ENCODE measurements around the gene CRNKL1.

CRNKL1 gene

DNA sequence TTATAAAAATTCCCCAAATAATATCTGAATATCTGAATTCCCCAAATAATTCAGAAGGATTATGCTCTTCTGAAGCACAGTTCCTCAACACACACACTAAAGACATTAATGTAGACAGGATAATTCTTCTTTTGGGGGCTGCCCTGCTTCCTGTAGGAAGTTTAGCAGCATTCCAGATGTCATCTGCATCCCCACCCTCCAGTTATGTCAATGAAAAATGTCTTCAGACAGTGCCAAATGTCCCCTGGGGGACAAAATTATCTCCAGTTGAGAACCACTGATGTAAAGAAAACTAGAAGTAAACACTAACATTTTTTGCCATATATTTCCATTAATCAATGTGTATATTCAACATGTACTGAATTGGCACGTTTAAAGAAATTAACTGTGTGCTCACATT lies 61.0 kb downstream of the CRNKL1 start:
- Histone ChIP-seq H3K4me3 (peak overlapping the region; percentile 44), H3K36me3 (ENCODE audit: insufficient read depth, low read length) (no peaks in the 10 kb centered on the region), H3K9me3 (ENCODE audit: low read depth, low read length) (no peaks in the 10 kb centered on the region), H3K27ac (peak overlapping the region; percentile 94), H3K9ac (ENCODE audit: insufficient read length) (no peak overlapping the region)
- no peak for DNase-seq (ENCODE audit: low read depth, low spot score)
- peak; percentile 14; the same call in 1 of the 2 replicates for TF ChIP-seq POLR2AphosphoS5 (IDR thresholded peaks at IDR 0.05; ENCODE audit: borderline replicate concordance, low read depth, low read length)
- no peak for TF ChIP-seq EZH2 (IDR thresholded peaks at IDR 0.05)
- TF ChIP-seq FOXP2 (optimal IDR thresholded peaks at IDR 0.05; ENCODE audit: control extremely low read depth, extremely low read length, insufficient read depth): no peak

DNA sequence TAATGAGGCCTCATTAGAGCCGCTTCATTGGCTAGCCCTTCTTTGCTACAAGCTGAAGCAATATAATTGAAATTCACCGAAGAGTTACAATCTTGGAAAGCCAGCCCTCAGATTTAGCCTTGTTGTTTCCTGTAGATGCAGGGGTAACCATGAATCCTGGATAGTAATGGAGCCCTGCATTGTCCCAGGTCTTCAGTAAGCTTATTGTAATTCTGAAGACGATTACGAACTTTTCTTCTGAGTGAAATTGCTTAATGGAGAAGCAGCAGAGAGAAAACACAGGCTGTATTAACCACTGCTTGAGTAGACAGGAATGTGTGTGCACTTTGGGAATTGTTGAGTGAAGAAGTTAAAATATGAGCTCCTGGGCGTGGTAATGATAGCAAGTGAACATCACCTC lies 61.4 kb downstream of the CRNKL1 start:
- no peaks in the 10 kb centered on the region for H3K36me3 ChIP-seq (ENCODE audit: insufficient read depth, low read length)
- no peaks in the 10 kb centered on the region for H3K9me3 ChIP-seq (ENCODE audit: low read depth, low read length)
- TF ChIP-seq POLR2AphosphoS5 (IDR thresholded peaks at IDR 0.05; ENCODE audit: borderline replicate concordance, low read depth, low read length): no peak
- no peak for TF ChIP-seq EZH2 (IDR thresholded peaks at IDR 0.05)
- no peak for TF ChIP-seq FOXP2 (optimal IDR thresholded peaks at IDR 0.05; ENCODE audit: control extremely low read depth, extremely low read length, insufficient read depth)
- H3K4me3 ChIP-seq: peak overlapping the region; percentile 44
- no peak for DNase-seq (ENCODE audit: low read depth, low spot score)
- H3K9ac ChIP-seq (ENCODE audit: insufficient read length): no peak overlapping the region
- peak overlapping the region; percentile 94 for H3K27ac ChIP-seq

- no peak overlapping the region for H3K9ac ChIP-seq (ENCODE audit: insufficient read length)
- H3K9me3 ChIP-seq (ENCODE audit: low read depth, low read length): no peaks in the 10 kb centered on the region
- no peak overlapping the region for H3K27ac ChIP-seq
- no peak overlapping the region for H3K4me3 ChIP-seq
- no peak for DNase-seq (ENCODE audit: low read depth, low spot score)
- TF ChIP-seq EZH2 (IDR thresholded peaks at IDR 0.05) (no peak), FOXP2 (optimal IDR thresholded peaks at IDR 0.05; ENCODE audit: control extremely low read depth, extremely low read length, insufficient read depth) (no peak), POLR2AphosphoS5 (IDR thresholded peaks at IDR 0.05; ENCODE audit: borderline replicate concordance, low read depth, low read length) (no peak)
- H3K36me3 ChIP-seq (ENCODE audit: insufficient read depth, low read length): no peaks in the 10 kb centered on the region
These were observed 65.2 kb downstream of the CRNKL1 start for GRCh38 chr20:19987046-19987445.

GRCh38 chr20:19986419-19986818 lies 65.8 kb downstream of the CRNKL1 start:
- no peak for DNase-seq (ENCODE audit: low read depth, low spot score)
- TF ChIP-seq EZH2 (IDR thresholded peaks at IDR 0.05) (no peak), FOXP2 (optimal IDR thresholded peaks at IDR 0.05; ENCODE audit: control extremely low read depth, extremely low read length, insufficient read depth) (no peak), POLR2AphosphoS5 (IDR thresholded peaks at IDR 0.05; ENCODE audit: borderline replicate concordance, low read depth, low read length) (no peak)
- H3K27ac ChIP-seq: no peak overlapping the region
- no peaks in the 10 kb centered on the region for H3K9me3 ChIP-seq (ENCODE audit: low read depth, low read length)
- H3K9ac ChIP-seq (ENCODE audit: insufficient read length): no peak overlapping the region
- no peak overlapping the region for H3K4me3 ChIP-seq
- H3K36me3 ChIP-seq (ENCODE audit: insufficient read depth, low read length): no peaks in the 10 kb centered on the region

Data from SK-N-MC (cell line).